ENCODE measurements around the gene RXRA.
A peak's percentile ranks its signal among the peaks of the same experiment; 100 is the strongest.

RXRA gene

DNA sequence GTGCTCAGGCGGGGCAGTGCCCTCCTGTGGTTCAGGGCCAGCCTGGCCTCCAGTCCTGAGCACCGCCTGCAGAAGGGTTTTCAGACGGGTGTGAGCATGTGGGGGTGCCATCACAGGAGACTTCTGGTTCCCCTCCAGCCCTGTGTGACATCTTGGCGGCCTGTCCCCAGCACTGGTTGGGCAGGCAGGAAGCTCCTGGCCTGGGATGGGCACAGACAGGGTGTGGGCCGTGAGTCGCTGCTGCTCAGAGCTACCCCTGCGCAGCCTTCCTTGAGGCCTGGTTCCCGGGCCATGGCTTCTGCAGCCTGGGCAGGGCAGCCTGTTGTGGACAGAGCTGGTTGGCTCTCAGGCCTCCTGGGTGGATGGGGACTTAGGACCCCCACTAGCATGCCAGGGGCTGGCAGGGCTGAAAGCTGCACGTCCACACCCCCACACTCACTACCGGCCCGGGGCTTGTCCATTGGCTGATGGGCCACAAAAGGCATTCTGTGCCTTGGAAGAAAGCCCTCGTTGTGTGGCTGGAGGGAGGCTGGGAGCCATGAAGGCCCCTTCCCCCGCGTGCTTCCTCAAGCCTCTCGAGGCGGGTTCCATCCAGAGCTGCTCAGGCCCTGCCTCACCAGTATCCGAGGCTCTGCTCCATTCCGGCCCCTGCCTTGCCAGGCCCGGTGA is 58.7 kb downstream of the RXRA start:
- no peak for DNase-seq (ENCODE audit: low read depth)

DNA sequence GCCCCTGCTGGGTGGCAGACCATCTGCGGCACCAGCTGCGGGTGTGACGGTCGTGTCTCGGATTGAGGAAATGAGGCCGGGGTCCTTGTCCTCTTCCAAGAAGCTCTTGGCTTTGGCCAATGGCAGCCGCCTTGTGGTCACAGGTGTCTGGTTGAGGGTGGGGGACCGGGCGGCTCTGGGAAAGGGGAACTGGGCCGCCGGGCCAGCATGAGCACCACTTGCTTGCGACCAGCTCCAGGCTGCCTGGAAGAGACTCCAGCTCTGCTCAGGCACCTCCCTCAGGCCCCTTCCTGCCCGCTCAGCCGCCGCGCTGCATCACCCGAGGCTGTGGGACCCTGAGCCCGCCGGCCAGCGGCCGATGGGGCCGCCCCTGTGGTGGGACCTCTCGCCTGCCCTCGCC is 59.7 kb downstream of the RXRA start:
- no peak for DNase-seq (ENCODE audit: low read depth)

GRCh38 chr9:134386951-134387831 is 60.9 kb downstream of the RXRA start:
- no peak for DNase-seq (ENCODE audit: low read depth)

DNA sequence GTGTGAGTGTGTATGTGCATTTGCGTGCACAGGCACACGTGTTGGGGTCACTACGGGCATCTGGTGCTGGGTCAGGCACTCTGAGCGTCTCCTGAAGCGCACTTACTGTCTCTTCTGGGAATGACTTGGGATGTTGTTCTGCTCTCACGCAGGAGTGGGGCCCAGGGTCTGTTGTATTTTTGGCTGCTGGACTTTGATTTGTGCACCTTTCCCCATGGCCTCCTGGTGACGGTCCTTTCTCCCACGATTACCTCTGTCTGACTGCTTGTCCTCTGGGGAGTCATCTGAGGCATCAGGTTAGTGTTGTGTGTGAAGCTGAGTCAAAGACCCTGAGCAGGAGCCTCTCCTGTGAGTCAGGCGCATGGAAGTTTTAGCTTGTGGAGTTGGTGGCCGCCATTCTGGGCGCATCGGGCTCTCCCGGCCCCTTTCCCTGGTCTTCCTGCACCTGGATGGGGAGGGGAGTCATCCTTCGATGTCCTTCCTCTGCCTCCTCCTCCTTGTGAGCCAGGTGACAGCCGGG is 62.1 kb downstream of the RXRA start:
- DNase-seq (ENCODE audit: low read depth): no peak

GRCh38 chr9:134388976-134389375 is 62.7 kb downstream of the RXRA start:
- DNase-seq (ENCODE audit: low read depth): no peak

DNA sequence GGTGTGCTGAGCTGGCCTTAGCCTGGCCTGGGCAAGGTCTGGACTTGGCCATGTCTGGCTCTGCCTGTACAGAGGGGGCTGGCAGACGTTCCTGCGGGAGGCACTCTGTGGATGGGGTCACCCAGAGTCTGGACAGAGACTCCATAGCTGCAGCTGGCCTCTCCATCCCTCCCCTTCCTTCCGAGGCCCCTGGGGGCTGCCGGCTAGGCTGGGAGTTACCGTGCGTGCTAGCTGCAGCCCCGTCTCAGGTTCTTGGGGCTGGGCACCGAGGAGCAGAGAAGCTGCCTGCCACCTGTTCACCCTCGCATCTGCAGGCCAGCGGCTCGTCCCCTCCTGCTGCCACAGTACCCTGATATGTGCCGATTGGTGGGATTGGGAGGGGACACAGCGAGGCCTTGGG is 63.4 kb downstream of the RXRA start:
- no peak for DNase-seq (ENCODE audit: low read depth)

GRCh38 chr9:134390537-134390936 is 64.3 kb downstream of the RXRA start:
- DNase-seq (ENCODE audit: low read depth): peak; percentile 45

- DNase-seq (ENCODE audit: low read depth): no peak
Observed at GRCh38 chr9:134390947-134391318, 64.7 kb downstream of the RXRA start.

DNA sequence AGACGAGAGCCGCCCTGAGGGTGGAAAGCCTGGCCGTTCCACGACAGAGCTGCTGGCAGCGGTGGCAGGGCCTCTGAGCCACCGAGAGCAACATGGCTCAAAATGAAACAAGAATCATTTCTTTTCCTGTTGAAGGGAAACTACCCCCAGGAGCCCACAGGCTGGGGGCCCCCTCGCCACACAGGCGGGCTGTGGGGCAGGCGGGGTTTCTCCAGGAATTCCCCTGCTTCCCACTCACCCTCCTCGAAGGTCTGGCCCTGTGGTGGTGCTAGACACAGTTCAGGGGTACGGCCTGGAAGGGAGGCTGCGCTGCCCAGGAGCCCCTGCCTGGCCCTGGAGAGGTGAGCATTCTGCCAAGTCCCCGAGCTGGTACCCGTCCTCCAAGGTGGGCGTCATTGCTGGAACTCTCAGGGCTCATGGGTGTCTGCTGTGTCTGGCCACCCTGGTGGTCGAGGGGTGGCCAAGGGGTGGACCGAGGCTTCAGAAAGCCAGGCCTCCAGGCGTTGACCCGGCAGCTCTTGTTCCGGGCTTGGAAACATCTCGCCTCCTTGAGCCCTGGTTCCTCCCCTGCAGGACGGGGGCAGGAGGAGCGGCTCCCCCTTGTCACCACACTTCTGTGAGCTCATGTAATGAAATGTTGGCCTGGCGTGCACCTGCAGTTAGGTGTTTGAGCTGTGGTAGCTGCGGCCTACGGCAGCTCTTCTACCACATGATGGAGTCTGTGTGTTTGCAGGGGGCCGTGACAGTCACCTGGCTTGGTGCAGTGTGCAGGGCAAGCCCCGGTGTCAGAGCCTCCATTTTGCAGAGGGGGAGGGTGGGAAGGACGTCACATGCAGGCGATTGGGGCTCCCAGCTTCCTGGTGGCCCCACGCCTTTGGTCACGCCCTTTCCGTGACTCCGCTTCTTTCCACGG is 65.3 kb downstream of the RXRA start:
- peak; percentile 56 for DNase-seq (ENCODE audit: low read depth)

DNA sequence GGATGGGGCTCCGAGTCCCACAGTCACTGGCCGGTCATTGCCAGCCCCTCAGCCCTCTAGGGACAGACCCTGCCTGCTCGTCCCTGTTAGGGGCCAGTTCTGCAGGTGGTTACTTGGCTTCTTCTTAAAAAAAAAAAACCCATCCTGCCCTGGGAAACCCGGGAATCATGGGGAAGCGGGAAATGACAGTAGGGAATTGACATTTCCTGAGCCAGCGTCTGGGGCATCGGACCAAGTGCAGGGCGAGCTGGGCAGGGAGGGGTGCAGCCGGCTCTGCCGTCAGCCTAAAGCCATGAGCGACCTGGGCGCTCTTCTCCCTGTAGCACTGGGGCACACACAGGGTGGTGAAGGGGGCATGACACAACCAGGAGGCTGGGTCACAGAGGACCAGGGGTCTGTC is 66.6 kb downstream of the RXRA start:
- no peak for DNase-seq (ENCODE audit: low read depth)

DNA sequence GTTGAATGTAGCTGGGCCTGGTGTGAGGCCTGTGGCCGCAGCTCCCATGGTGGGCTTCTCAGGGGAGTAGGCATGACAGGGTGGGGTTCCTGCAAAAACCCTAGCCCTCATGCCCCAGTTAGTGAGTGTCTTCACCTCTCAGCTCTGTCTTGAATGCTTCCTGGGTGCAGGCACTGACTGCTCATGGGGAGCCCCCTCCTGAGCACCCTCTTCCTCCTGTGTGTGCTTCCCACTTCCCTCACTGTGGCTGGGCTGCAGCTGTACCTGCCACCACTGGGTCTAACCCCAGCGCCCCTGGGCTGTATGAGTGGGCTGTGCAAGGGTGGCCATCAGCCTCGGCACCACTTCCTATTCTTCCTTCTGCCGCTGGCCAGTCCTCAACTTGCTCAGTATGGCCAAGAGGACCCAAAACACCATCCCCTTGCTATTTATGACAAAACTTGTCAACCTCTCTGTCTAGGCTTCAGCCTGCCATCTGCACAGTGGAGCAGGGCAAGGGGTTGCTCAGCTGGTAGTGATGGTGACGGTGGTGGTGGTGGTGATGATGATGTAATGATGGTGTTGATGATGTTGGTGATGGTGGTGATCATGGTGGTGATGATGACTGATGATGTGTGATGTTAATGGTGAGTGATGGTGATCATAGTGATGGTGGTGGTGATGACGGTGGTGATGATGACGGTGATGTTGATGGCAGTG is 67.5 kb downstream of the RXRA start:
- no peak for DNase-seq (ENCODE audit: low read depth)

DNA sequence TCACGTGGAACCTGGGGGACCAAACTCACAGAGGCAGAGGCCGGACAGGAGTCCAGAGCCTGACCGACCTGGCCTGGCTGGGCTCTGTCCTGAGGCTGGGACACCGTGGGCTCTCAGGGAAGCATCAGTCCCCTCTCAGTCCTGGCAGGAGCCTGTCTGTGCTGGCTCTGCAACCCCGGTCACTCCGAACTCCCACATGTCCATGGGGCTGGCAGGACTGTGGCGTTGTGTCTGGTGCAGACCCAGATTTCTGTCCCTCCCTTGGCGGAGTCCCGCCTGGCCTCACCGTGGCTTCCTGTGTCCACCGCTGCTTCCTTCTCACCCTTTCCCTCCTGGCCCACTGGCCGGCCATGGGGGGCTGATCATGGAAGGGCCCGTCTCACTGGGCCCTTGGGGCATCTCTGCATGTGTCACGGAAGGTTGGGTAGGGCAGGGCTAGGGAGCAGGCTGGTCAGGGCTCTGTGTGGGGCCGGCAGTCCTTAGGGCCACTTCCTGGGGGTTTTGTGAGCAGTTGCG is 68.8 kb downstream of the RXRA start:
- DNase-seq (ENCODE audit: low read depth): no peak

- no peak for DNase-seq (ENCODE audit: low read depth)
Observed at GRCh38 chr9:134395737-134396257, 69.5 kb downstream of the RXRA start.

DNA sequence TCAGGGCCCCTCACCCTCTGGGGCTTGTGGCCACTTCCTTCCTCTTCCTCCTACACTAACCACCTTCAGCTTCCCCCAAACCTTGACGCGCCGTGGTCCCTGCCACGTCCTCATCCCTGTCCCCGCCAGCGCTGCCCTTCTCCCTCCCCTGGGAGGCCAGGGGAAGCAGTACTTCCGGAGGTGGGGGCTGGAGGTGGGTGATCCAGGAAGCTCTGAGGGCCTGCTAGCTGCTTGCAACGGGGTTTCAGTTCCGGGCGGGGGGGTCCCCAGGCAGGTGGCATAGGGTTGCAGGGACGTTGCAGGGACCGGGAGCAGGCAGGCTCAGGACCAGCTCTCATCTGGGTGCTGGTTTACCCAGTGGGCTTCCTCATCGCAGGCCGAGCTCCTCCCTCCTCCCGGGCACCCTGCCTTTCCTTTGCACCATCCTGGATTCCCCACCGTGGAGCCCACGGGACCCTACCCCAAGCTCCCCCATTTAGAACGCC is 70.0 kb downstream of the RXRA start:
- no peak for DNase-seq (ENCODE audit: low read depth)

DNA sequence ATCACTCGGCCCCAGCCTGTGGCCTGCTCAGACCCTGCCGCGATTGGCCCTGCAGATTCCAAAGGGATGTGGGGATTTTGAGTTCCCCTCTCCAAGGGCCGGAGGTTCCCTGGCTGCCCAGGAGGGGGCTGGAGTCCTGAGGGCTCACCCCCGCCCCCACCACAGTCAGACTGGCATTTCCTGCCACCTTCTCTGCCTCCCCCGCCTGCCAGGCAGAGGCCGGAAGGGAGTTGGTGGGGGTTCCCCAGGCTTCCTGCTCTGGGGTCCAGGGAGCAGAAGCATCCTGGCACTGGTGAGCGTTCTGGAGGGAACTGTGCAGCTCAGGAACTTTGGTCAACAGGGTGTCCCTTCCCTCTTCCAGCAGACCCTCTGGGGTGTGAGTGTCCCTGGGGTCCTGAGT is 70.6 kb downstream of the RXRA start:
- no peak for DNase-seq (ENCODE audit: low read depth)

DNA sequence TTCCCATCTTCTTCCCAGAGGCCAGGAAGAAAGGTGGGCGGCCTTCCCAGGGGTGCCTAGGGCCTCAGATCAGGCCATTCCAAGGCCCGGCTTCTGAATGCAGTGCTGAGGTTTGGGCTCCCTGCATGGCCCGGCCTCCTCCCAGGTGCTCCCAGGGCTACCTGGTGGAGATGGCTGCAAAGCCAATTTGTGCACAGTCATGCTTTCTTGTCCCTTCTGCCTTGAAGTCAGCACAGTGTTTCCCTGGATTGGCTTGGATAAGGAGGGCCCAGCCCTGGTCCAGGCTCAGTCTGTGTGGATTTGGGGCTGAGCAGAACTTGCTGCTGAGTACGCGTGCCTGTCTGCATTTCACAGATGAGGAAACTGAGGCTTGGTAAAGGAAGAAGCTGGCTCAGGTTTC is 72.5 kb downstream of the RXRA start:
- DNase-seq (ENCODE audit: low read depth): no peak

- no peak for DNase-seq (ENCODE audit: low read depth)
Observed at GRCh38 chr9:134399435-134400056, 73.3 kb downstream of the RXRA start.

- no peak for DNase-seq (ENCODE audit: low read depth)
Observed at GRCh38 chr9:134400283-134400682, 74.0 kb downstream of the RXRA start.

GRCh38 chr9:134401391-134401790 is 75.1 kb downstream of the RXRA start:
- DNase-seq (ENCODE audit: low read depth): no peak

DNA sequence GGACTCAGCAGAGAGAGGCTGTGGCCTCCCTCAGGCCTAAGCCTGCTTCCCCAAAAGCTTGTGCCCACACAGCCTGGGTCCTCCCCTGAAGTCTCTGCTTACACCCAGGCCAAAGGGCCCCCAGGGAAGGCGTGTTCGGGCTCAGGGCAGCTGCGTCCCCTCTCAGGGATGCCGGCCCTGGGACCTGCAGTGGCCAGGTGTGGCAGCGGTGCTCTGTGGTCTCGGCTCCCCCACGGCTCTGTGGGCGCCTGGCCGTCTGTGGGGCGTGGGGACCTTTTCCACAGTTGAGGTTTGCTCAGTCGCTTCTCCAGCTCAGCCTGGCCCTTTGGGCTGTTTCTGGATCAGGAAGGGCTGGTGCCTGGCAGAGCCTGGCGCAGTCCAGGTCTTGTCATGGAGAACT is 75.9 kb downstream of the RXRA start:
- no peak for DNase-seq (ENCODE audit: low read depth)

DNA sequence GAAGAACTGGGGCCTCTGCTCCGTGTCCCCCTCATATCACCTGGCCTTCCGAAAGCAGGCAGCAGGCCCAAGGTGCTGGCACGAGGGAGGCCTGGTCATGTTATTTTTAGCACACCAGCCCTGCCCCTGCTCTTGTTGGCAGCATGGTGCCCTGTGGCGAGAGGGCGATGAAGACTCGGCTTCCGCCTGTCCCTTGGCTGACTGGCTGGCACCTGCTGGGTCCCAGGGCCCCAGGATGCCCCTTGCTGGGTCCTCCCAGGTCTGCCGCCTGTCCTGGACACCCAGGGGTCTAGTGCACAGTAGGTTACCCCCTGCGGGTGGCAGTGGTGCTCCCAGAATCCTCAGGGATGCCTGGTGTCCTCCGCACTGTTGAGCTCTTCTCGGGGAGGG is 77.0 kb downstream of the RXRA start:
- DNase-seq (ENCODE audit: low read depth): no peak

Measured in stimulated activated CD8-positive, alpha-beta memory T cell treated with anti-CD3 and anti-CD28 coated beads, Interleukin-15, amount 100 ng/mL, for 24 hours (primary cell).